CD8-positive, alpha-beta memory T cell (primary cell): Measurements from ENCODE around the gene MAPK10. TPM values are rescaled to one million over a fixed set of nuclear protein-coding genes. Genes with fewer than 3 reads are reported as not detected.

Experiments
- CTCF ChIA-PET: fragments of 350-600 bp; sonication (Branson Sonifier 250); formaldehyde crosslinking; loops from one replicate; lab custom pipeline; 2021; ENCODE audit warnings: antibody characterized with exemption; lab: Charles Lee
- POLR2A ChIA-PET: fragments of 350-600 bp; sonication (Branson Sonifier 250); formaldehyde crosslinking; loops from one replicate; lab custom pipeline; 2021; ENCODE audit warnings: antibody characterized with exemption; lab: Charles Lee
- DNase-seq, 5 donors: peaks; one replicate each; pipeline versions ENCODE4 v3.0.0 to v3.0.0-alpha.2; 2020 to 2022; ENCODE audit warnings: mixed read lengths in 1 of 5
- H3K27ac ChIP-seq: one replicate; pipeline ENCODE4 v1.7.0; 2013; ENCODE audit warnings: low read depth, mild to moderate bottlenecking, low read length, moderate library complexity
- H3K27me3 ChIP-seq: 2 replicates; pipeline ENCODE4 v1.7.0; 2013; ENCODE audit warnings: low read length, mild to moderate bottlenecking; ENCODE audit not compliant: insufficient read depth, poor library complexity, severe bottlenecking
- H3K36me3 ChIP-seq: 2 replicates; pipeline ENCODE4 v1.7.0; 2013; ENCODE audit warnings: mild to moderate bottlenecking, low read length, moderate library complexity; ENCODE audit not compliant: insufficient read depth
- H3K4me1 ChIP-seq: 2 replicates; pipeline ENCODE4 v1.7.0; 2013; ENCODE audit warnings: mild to moderate bottlenecking, low read length, moderate library complexity; ENCODE audit not compliant: insufficient read depth
- H3K4me3 ChIP-seq: 2 replicates; pipeline ENCODE4 v1.7.0; 2013; ENCODE audit warnings: mild to moderate bottlenecking, low read length
- H3K9me3 ChIP-seq: 2 replicates; pipeline ENCODE4 v1.7.0; 2013; ENCODE audit warnings: mild to moderate bottlenecking, low read length
- H3K27ac Mint-ChIP-seq, 8 donors: one replicate each; pipeline ENCODE4 v1.8.0; 2020 to 2021; ENCODE audit warnings: mixed read lengths in 8 of 8, mild to moderate bottlenecking in 6 of 8, inconsistent platforms in 3 of 8, moderate library complexity in 3 of 8
- H3K27me3 Mint-ChIP-seq, 2 donors: one replicate each; pipeline ENCODE4 v1.8.0; 2020 to 2021; ENCODE audit warnings: mixed read lengths in 2 of 2, mild to moderate bottlenecking in 1 of 2, moderate library complexity in 1 of 2
- H3K36me3 Mint-ChIP-seq, 3 donors: one replicate each; pipeline ENCODE4 v1.8.0; 2020 to 2021; ENCODE audit warnings: mixed read lengths in 3 of 3, inconsistent platforms in 1 of 3, mild to moderate bottlenecking in 1 of 3
- H3K4me1 Mint-ChIP-seq, 3 donors: one replicate each; pipeline ENCODE4 v1.8.0; 2020 to 2021; ENCODE audit warnings: mixed read lengths in 3 of 3, inconsistent platforms in 1 of 3, mild to moderate bottlenecking in 1 of 3
- H3K4me3 Mint-ChIP-seq, 7 donors: one replicate each; pipeline ENCODE4 v1.8.0; 2020 to 2021; ENCODE audit warnings: mixed read lengths in 7 of 7, mild to moderate bottlenecking in 6 of 7, moderate library complexity in 4 of 7, inconsistent platforms in 2 of 7
- H3K9me3 Mint-ChIP-seq, 5 donors: one replicate each; pipeline ENCODE4 v1.8.0; 2020 to 2022; ENCODE audit warnings: mixed read lengths in 5 of 5, mild to moderate bottlenecking in 3 of 5, moderate library complexity in 2 of 5, inconsistent platforms in 1 of 5
- polyA plus RNA-seq: library from polyadenylated mRNA; unstranded; fragments of 300-500 nt; fragmentation: Illumina TruSeq; gene quantifications from one replicate; pipeline ENCODE4 v1.2.3, GENCODE V29; 2021
- total RNA-seq, 2 experiments: library from RNA; stranded (reverse); gene quantifications; one replicate each; pipeline ENCODE4 v1.2.3, GENCODE V29; 2021

Gene MAPK10
- total RNA-seq (not detected), polyA plus RNA-seq (not detected)

DNA sequence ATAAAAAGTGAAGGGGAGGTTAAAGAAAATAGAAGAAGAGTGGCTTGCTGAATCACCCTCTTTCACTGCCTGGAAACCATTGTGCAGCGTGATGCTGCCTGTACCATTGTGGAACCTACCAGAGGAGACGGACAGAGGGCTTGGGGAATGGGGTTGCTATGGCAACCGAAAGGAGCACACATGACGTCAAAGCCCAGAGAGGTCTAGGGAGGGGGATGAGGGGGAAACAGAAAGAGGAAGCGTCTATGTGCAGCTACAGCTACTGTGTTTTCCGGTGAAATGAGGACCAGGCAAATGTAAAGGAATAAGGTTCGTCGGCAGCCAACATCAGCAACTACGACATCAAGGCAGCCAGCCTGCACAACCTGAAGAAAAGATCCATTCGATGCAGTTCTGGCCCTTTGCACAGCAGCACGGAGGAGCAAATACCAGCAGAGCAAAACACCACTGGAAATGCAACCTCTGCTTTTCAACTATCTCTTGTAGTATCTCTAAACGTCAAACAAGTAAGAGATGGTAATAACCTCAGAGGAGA, at the start of gene MAPK10:
TSS of gene MAPK10 (minus strand) at position 110 of the 535 bp plus-strand sequence.
- ChIA-PET POLR2A (no interaction called here), CTCF (no interaction called here)
- Mint-ChIP-seq H3K4me1 (peaks cover 4 to 11% (median 5%) of the 10 kb centered on the region in 3 donors), H3K27me3 (peaks cover 0 to 3% of the 10 kb centered on the region in 2 donors), H3K27ac (peak within 1 kb of the TSS in 5 of 8 donors; percentile 32 to 80 (median 66)), H3K36me3 (no peaks in the 10 kb centered on the region), H3K4me3 (peak within 1 kb of the TSS; percentile 44 to 81 (median 68)), H3K9me3 (peaks cover 0 to 2% (median 0%) of the 10 kb centered on the region in 5 donors)
- DNase-seq, result peak in 4 of 5 donors; percentile 2 to 54 (median 46)
- peak within 1 kb of the TSS; percentile 26 for H3K4me3 ChIP-seq
- H3K36me3 ChIP-seq, result no peaks in the 10 kb centered on the region
- no peak within 1 kb of the TSS for H3K27ac ChIP-seq
- H3K9me3 ChIP-seq, result no peaks in the 10 kb centered on the region
- H3K4me1 ChIP-seq, result no peaks in the 10 kb centered on the region
- H3K27me3 ChIP-seq, result no peaks in the 10 kb centered on the region

DNA sequence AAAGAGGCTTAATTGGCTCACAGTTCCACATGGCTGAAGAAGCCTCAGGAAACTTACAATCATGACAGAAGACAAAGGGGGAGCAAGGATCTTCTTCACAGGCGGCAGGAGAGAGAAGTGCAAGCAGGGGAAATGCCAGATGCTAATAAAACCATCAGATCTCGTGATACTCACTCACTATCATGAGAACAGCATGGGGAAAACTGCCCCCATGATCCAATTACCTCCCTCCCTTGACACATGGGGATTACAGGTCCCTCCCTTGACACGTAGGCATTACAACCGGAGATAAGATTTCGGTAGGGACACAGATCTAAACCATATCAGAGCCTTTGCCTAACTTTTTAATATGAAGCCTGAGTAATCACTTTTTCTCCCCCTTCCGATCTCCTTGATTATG, 43.7 kb upstream of the MAPK10 start:
- H3K27me3 ChIP-seq, result no peaks in the 10 kb centered on the region
- Mint-ChIP-seq H3K27me3 (no peaks in the 10 kb centered on the region), H3K36me3 (no peaks in the 10 kb centered on the region), H3K4me1 (no peaks in the 10 kb centered on the region), H3K27ac (no peak overlapping the region), H3K4me3 (no peak overlapping the region), H3K9me3 (peaks cover 0 to 3% (median 3%) of the 10 kb centered on the region in 5 donors)
- H3K36me3 ChIP-seq, result no peaks in the 10 kb centered on the region
- no peaks in the 10 kb centered on the region for H3K9me3 ChIP-seq
- ChIA-PET POLR2A (no interaction called here), CTCF (no interaction called here)
- no peak overlapping the region for H3K4me3 ChIP-seq
- no peak for DNase-seq
- H3K27ac ChIP-seq, result no peak overlapping the region
- no peaks in the 10 kb centered on the region for H3K4me1 ChIP-seq

DNA sequence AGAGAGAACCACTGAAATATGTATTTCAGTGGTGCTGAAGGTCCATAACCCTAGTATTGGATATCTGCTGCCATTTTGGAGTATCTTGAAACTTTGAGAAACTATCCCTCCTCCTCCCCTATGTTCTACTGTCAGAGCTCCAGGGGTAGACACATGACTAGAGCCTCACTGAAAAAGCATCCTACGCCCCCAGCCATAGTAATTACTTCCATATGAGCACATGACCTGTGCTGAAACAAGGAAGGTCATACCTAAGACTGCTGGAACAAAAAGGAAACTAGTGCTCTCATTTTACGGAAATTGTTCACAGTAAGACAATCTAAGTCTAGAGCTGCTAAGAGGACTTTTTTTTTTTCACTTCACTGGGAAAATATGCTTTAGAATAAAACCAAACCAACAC, 42.0 kb upstream of the MAPK10 start:
- POLR2A ChIA-PET, result no interaction called here
- Histone ChIP-seq H3K4me3 (no peak overlapping the region), H3K27me3 (no peaks in the 10 kb centered on the region), H3K4me1 (no peaks in the 10 kb centered on the region), H3K9me3 (no peaks in the 10 kb centered on the region), H3K27ac (no peak overlapping the region), H3K36me3 (no peaks in the 10 kb centered on the region)
- no peak overlapping the region for H3K27ac Mint-ChIP-seq
- H3K4me3 Mint-ChIP-seq, result no peak overlapping the region
- CTCF ChIA-PET, result no interaction called here
- peaks cover 0 to 3% (median 3%) of the 10 kb centered on the region in 5 donors for H3K9me3 Mint-ChIP-seq
- no peak for DNase-seq
- no peaks in the 10 kb centered on the region for H3K36me3 Mint-ChIP-seq
- no peaks in the 10 kb centered on the region for H3K4me1 Mint-ChIP-seq
- H3K27me3 Mint-ChIP-seq, result no peaks in the 10 kb centered on the region

DNA sequence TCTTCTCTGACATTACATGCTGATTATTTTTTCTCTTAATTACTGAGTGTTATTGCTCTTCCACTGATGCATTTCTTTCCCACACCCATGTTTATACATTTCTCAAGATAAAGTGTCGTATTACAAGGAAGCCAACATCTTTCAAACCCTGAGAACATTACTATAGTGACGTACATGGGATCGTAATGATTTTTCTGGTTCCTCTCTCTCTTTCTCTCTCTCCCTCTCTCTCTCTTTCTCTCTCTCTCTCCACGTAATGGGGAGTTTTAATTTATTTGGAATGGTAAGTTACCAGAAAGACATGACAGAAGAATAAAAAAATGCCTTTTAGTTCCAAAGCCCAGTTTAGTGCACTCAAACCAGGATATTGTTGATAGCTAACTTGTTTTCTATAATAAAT, 40.4 kb upstream of the MAPK10 start:
- POLR2A ChIA-PET, result no interaction called here
- Histone ChIP-seq H3K36me3 (no peaks in the 10 kb centered on the region), H3K4me1 (no peaks in the 10 kb centered on the region), H3K27me3 (no peaks in the 10 kb centered on the region), H3K9me3 (no peaks in the 10 kb centered on the region), H3K4me3 (no peak overlapping the region), H3K27ac (no peak overlapping the region)
- no peak overlapping the region for H3K4me3 Mint-ChIP-seq
- no peaks in the 10 kb centered on the region for H3K4me1 Mint-ChIP-seq
- no peak for DNase-seq
- no peaks in the 10 kb centered on the region for H3K36me3 Mint-ChIP-seq
- no peak overlapping the region for H3K27ac Mint-ChIP-seq
- no peaks in the 10 kb centered on the region for H3K27me3 Mint-ChIP-seq
- CTCF ChIA-PET, result no interaction called here
- H3K9me3 Mint-ChIP-seq, result peaks cover 0 to 3% (median 3%) of the 10 kb centered on the region in 5 donors

DNA sequence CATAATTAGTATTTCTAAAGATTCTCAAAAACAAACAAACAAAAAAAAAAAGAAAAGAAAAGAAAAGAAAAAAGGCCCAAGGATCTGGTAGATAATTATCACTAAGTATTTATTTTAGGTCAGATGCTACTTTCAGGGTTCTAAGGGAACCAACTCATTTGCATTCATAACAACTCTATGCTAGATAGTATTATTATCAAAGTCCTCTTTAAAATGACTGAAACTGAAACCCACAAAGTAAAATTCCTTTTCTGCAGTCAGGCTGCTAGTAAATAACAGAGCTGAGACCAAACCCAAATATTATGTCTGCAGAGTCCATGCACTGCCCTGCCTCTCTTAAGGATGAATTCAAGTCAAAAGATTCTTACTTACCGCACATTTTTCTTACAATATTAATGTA, 38.3 kb upstream of the MAPK10 start:
- H3K4me1 ChIP-seq, result no peaks in the 10 kb centered on the region
- no peaks in the 10 kb centered on the region for H3K27me3 ChIP-seq
- Mint-ChIP-seq H3K9me3 (peaks cover 0 to 3% (median 3%) of the 10 kb centered on the region in 5 donors), H3K4me1 (no peaks in the 10 kb centered on the region), H3K4me3 (no peak overlapping the region), H3K36me3 (no peaks in the 10 kb centered on the region), H3K27ac (no peak overlapping the region), H3K27me3 (no peaks in the 10 kb centered on the region)
- ChIA-PET POLR2A (no interaction called here), CTCF (no interaction called here)
- H3K36me3 ChIP-seq, result no peaks in the 10 kb centered on the region
- no peak for DNase-seq
- no peaks in the 10 kb centered on the region for H3K9me3 ChIP-seq
- H3K27ac ChIP-seq, result no peak overlapping the region
- H3K4me3 ChIP-seq, result no peak overlapping the region

DNA sequence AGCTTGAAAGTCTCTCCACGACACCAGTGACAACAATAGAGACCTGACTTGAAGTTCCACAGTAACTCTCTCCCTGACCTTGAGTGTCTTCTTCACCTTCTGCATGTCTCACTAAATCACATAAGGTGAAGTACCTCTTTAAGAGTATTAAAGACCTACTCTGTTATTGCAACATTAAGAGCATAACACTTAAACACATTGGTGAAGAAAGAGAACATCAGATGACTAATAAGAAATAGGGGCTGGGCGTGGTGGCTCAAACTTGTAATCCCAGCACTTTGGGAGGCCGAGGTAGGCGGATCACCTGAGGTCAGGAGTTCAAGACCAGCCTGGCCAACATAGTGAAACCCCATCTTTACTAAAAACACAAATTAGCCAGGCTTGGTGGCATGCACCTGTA, 33.9 kb upstream of the MAPK10 start:
- Mint-ChIP-seq H3K4me3 (no peak overlapping the region), H3K27me3 (no peaks in the 10 kb centered on the region), H3K27ac (no peak overlapping the region), H3K4me1 (no peaks in the 10 kb centered on the region), H3K9me3 (no peaks in the 10 kb centered on the region), H3K36me3 (no peaks in the 10 kb centered on the region)
- CTCF ChIA-PET, result no interaction called here
- no peaks in the 10 kb centered on the region for H3K9me3 ChIP-seq
- no peak overlapping the region for H3K4me3 ChIP-seq
- POLR2A ChIA-PET, result no interaction called here
- DNase-seq, result no peak
- no peaks in the 10 kb centered on the region for H3K4me1 ChIP-seq
- H3K36me3 ChIP-seq, result no peaks in the 10 kb centered on the region
- H3K27me3 ChIP-seq, result no peaks in the 10 kb centered on the region
- no peak overlapping the region for H3K27ac ChIP-seq

DNA sequence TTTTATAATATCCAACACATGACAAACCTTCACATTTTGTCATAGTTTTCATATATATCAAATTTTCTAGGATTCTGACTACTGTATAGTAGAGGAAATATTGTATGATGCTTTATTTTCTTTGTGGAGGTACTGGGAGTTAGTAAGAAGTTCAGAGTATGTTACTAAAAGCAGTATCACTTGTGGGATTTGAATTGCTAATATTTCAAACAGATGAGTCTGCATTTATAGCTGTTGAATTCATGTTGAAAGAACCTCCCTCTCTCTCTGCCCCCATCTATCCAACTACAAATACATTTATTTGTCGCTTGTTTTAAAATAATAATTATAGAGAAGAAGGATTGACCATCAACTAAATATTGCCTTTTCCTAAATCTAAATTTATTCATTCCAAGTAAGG, 29.8 kb upstream of the MAPK10 start:
- Mint-ChIP-seq H3K27ac (no peak overlapping the region), H3K4me3 (no peak overlapping the region), H3K9me3 (peaks cover 0 to 7% (median 0%) of the 10 kb centered on the region in 5 donors), H3K4me1 (no peaks in the 10 kb centered on the region), H3K27me3 (no peaks in the 10 kb centered on the region), H3K36me3 (no peaks in the 10 kb centered on the region)
- H3K27ac ChIP-seq, result no peak overlapping the region
- CTCF ChIA-PET, result no interaction called here
- no peaks in the 10 kb centered on the region for H3K36me3 ChIP-seq
- no peak overlapping the region for H3K4me3 ChIP-seq
- no peaks in the 10 kb centered on the region for H3K9me3 ChIP-seq
- H3K4me1 ChIP-seq, result no peaks in the 10 kb centered on the region
- POLR2A ChIA-PET, result no interaction called here
- no peak for DNase-seq
- H3K27me3 ChIP-seq, result no peaks in the 10 kb centered on the region

DNA sequence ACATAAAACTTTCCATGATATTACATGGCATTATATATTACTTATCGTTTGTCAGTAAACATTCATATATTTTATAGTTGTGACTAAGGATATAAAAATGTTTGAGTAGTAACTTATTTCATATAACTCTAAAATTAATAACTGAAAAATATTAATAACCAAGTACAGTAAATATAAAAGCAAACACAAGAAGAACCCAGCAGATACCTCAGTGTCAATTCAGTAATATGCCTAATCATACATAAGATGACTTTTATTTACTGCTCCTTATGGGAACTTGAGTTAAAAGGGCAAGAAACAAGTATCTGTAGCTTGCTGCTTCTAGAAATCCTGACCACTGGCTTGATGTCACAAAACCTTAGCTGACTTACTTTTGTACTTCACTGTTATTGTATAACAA, 28.4 kb upstream of the MAPK10 start:
- Mint-ChIP-seq H3K36me3 (no peaks in the 10 kb centered on the region), H3K27ac (no peak overlapping the region), H3K4me3 (no peak overlapping the region), H3K9me3 (peaks cover 0 to 7% (median 0%) of the 10 kb centered on the region in 5 donors), H3K27me3 (no peaks in the 10 kb centered on the region), H3K4me1 (no peaks in the 10 kb centered on the region)
- no peaks in the 10 kb centered on the region for H3K9me3 ChIP-seq
- no peak overlapping the region for H3K4me3 ChIP-seq
- no peaks in the 10 kb centered on the region for H3K36me3 ChIP-seq
- H3K4me1 ChIP-seq, result no peaks in the 10 kb centered on the region
- H3K27me3 ChIP-seq, result no peaks in the 10 kb centered on the region
- DNase-seq, result no peak
- H3K27ac ChIP-seq, result no peak overlapping the region
- ChIA-PET POLR2A (no interaction called here), CTCF (no interaction called here)
